A673 (cell line): ENCODE measurements around the gene CRHR1.

Experiments used
- CTCF ChIP-seq: fragments of 300-800, 200-600 bp; sonication (generic); conservative IDR thresholded peaks from 2 replicates; pipeline ENCODE4 v1.5.1; 2017; ENCODE audit warnings: low read depth, mild to moderate bottlenecking, antibody characterized with exemption, low read length, moderate library complexity, mixed read lengths
- EZH2 ChIP-seq: fragments of 200-600 bp; sonication (generic); IDR thresholded peaks from 2 replicates; pipeline ENCODE4 v1.6.1; 2017; ENCODE audit warnings: borderline replicate concordance, low read depth, mild to moderate bottlenecking, mixed read lengths, antibody characterized with exemption, low read length; ENCODE audit not compliant: poor library complexity, severe bottlenecking

- TF ChIP-seq CTCF (no peak), EZH2 (no peak)
These were observed 64.3 kb downstream of the CRHR1 start for GRCh38 chr17:45848405-45848804.
